Ishikawa (cell line): ENCODE measurements around the gene SCCPDH.

Experiments
- CEBPB ChIP-seq: IDR thresholded peaks from 2 replicates; pipeline ENCODE4 v1.6.1; 2012
- CREB1 ChIP-seq: IDR thresholded peaks from 2 replicates; pipeline ENCODE4 v1.6.1; 2012; ENCODE audit warnings: low read depth
- EGR1 ChIP-seq: IDR thresholded peaks from 2 replicates; pipeline ENCODE4 v1.6.1; 2012
- EP300 ChIP-seq: IDR thresholded peaks from 2 replicates; pipeline ENCODE4 v1.6.1; 2012; ENCODE audit warnings: borderline replicate concordance
- FOXM1 ChIP-seq: IDR thresholded peaks from 2 replicates; pipeline ENCODE4 v1.6.1; 2012; ENCODE audit warnings: low read depth, borderline replicate concordance
- NFIC ChIP-seq: IDR thresholded peaks from 2 replicates; pipeline ENCODE4 v1.6.1; 2012
- RAD21 ChIP-seq: IDR thresholded peaks from 2 replicates; pipeline ENCODE4 v1.6.1; 2012; ENCODE audit warnings: low read depth
- TAF1 ChIP-seq: IDR thresholded peaks from 2 replicates; pipeline ENCODE4 v1.6.1; 2012; ENCODE audit warnings: low read depth, mild to moderate bottlenecking
- TCF12 ChIP-seq: IDR thresholded peaks from 2 replicates; pipeline ENCODE4 v1.6.1; 2012; ENCODE audit warnings: low read depth
- TEAD4 ChIP-seq: IDR thresholded peaks from 2 replicates; pipeline ENCODE4 v1.6.1; 2012
- YY1 ChIP-seq: IDR thresholded peaks from 2 replicates; pipeline ENCODE4 v1.6.1; 2012; ENCODE audit warnings: low read depth
- ZBTB7A ChIP-seq: IDR thresholded peaks from 2 replicates; pipeline ENCODE4 v1.6.1; 2012; ENCODE audit warnings: low read depth
- TF ChIP-seq, protein P1 (sequence below): IDR thresholded peaks from 2 replicates; pipeline ENCODE4 v1.6.1; 2012
- TF ChIP-seq, protein P2 (sequence below): IDR thresholded peaks from 2 replicates; pipeline ENCODE4 v1.6.1; 2012; ENCODE audit warnings: low read depth, mild to moderate bottlenecking
- TF ChIP-seq, protein P3 (sequence below): IDR thresholded peaks from 2 replicates; pipeline ENCODE4 v1.6.1; 2012

Gene SCCPDH, protein sequence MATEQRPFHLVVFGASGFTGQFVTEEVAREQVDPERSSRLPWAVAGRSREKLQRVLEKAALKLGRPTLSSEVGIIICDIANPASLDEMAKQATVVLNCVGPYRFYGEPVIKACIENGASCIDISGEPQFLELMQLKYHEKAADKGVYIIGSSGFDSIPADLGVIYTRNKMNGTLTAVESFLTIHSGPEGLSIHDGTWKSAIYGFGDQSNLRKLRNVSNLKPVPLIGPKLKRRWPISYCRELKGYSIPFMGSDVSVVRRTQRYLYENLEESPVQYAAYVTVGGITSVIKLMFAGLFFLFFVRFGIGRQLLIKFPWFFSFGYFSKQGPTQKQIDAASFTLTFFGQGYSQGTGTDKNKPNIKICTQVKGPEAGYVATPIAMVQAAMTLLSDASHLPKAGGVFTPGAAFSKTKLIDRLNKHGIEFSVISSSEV

DNA sequence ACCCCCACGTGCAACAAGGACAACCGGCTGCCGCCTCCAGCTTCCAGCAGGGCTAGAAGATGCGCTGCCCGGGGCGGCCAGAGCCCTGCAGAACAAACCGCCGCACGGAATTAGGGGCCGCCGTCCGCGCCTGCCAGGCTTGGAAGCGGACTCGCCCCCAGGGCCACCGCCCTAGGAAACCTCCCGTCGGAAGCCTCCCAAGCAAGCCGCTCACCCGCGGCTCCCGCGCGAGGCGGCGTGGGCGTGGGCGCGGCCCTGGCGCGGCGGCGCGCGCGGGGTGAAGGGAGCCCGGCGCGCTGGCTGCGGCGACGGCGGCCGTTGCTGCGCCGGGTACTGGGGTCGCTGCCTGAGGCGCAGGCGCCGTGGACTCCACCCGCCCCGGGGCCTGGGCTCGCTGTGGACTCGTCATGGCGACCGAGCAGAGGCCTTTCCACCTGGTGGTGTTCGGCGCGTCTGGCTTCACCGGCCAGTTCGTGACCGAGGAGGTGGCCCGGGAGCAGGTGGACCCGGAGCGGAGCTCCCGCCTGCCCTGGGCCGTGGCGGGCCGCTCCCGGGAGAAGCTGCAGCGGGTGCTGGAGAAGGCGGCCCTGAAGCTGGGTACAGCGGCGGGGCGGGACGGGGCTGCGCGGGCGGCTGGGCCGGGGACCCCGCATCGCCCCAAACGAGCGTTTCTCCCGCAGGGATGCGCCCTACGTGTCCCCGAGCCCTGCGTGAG lies at the start of gene SCCPDH:
Gene SCCPDH (plus strand): TSS at position 394 of the 715 bp plus-strand sequence. CDS start 14 bp downstream, at position 408.
- TF ChIP-seq FOXM1 (no peak), ZBTB7A (peak; percentile 30; the same call in 1 of the 2 replicates), CREB1 (no peak), EP300 (no peak), TAF1 (peak; percentile 76), YY1 (peak; percentile 81), EGR1 (peak; percentile 67; the same call in 1 of the 2 replicates)
- TF ChIP-seq, protein P1, sequence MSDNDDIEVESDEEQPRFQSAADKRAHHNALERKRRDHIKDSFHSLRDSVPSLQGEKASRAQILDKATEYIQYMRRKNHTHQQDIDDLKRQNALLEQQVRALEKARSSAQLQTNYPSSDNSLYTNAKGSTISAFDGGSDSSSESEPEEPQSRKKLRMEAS: peak; percentile 64

DNA sequence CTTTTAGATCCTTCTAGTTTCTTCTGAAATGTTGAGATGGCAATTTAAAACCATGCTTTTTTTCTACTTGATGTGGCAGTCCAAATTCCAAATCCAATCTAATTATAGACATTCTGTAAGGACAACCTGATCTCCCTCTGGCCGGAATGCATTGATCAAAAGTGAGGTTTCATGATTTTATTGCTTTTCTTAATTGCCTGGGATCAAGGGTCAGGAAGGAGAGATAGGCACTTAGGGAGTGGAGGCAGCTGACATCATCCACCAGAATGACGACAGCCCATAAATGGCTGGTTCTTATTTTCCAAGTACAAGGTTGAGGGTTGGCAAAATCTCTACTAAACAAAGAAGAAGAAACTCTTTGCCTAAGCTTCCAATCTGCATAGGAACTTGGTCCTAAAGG lies 46.4 kb upstream of the SCCPDH start:
- TF ChIP-seq NFIC: no peak
- TF ChIP-seq, protein P2, sequence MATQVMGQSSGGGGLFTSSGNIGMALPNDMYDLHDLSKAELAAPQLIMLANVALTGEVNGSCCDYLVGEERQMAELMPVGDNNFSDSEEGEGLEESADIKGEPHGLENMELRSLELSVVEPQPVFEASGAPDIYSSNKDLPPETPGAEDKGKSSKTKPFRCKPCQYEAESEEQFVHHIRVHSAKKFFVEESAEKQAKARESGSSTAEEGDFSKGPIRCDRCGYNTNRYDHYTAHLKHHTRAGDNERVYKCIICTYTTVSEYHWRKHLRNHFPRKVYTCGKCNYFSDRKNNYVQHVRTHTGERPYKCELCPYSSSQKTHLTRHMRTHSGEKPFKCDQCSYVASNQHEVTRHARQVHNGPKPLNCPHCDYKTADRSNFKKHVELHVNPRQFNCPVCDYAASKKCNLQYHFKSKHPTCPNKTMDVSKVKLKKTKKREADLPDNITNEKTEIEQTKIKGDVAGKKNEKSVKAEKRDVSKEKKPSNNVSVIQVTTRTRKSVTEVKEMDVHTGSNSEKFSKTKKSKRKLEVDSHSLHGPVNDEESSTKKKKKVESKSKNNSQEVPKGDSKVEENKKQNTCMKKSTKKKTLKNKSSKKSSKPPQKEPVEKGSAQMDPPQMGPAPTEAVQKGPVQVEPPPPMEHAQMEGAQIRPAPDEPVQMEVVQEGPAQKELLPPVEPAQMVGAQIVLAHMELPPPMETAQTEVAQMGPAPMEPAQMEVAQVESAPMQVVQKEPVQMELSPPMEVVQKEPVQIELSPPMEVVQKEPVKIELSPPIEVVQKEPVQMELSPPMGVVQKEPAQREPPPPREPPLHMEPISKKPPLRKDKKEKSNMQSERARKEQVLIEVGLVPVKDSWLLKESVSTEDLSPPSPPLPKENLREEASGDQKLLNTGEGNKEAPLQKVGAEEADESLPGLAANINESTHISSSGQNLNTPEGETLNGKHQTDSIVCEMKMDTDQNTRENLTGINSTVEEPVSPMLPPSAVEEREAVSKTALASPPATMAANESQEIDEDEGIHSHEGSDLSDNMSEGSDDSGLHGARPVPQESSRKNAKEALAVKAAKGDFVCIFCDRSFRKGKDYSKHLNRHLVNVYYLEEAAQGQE: no peak
- no peak for TF ChIP-seq RAD21
- TF ChIP-seq EGR1: no peak
- TF ChIP-seq TAF1: no peak
- no peak for TF ChIP-seq EP300
- no peak for TF ChIP-seq ZBTB7A
- no peak for TF ChIP-seq YY1
- no peak for TF ChIP-seq TEAD4

DNA sequence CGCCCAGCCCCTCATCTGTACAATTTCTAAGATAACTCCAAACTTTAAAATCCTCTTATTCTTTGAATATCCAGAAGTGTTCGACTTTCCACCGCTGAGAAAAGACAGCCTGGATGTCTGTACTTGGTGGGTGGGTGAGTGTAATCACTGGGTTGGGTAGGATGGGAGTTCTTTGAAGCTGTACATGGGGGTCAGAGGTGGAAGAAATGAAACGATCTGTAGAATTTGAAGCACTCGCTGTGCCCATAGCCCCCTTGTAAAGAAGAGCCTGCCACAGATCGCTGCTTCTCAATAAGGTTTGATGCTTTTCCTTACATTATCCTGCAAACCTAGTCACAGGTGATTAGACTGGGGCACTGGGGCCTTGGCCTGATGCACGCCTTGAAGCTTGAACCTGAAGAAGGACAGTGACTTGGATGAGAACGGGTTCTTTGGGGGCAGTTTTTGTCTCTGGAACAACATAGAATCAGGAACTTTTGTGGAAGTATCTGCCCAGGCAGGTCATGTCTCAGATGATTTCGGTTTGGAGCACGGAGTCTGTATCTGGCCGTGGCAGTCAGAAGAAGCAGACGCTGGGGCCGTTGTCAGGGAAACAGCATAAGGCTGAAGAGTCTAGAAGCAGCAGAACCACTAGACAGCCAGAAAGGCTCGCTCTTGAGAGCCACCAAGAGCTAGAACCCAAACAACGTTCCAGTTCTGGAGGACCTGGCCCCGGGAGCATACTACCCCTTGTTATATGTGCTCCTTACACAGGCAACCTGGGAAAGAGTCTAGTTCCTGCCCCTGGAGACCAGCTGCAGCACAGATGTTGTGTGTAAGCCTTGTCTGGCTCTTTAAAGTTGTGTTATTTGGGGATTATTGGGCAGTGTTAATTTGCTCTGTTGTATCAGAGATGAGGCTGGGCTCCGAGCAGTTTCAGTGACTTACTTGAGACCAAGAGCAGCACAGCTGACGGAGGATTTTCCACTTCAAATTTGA lies 45.1 kb upstream of the SCCPDH start:
- no peak for TF ChIP-seq NFIC
- TF ChIP-seq, protein P2: no peak
- no peak for TF ChIP-seq EGR1
- no peak for TF ChIP-seq FOXM1

DNA sequence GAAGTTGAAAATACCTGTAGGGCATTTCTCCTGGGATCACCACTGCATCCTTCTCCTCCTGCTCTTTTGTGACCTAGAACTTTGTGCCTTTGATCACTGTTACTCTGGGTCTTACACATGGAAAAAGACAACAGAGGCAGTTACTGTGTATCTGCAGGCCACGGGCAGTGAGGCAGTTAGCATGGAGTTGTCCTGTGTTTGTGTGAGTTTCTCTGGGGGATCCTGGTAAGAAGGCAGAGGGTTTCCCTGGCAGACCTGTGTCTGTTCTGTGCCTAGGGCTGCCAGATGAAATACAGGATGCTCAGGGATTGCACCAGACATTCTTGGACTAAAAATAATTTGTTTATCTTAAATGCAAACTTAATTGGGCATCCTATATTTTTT lies 44.4 kb upstream of the SCCPDH start:
- TF ChIP-seq CREB1 (no peak), NFIC (no peak), YY1 (no peak), ZBTB7A (no peak), TAF1 (no peak), FOXM1 (no peak)
- TF ChIP-seq, protein P1: no peak

DNA sequence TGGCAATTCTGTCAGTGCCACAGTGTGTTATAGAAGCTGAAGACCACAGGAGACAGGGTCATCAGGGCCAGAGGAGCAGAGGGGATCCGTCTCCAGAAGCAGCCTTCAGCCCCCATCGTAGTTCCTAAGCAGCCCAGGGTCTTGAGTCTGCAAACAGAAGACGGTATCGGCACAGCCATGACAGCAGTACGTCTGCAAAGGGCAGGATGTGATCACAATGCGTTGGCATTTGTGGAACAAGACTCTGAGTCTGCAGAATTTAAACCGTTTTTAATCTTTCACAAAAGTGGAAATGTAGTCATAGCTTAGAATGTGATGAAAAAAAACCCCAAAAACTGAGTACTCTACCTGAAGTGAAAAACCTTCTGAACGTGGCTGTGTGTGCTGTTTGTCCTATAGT lies 44.0 kb upstream of the SCCPDH start:
- TF ChIP-seq EGR1: no peak
- TF ChIP-seq ZBTB7A: no peak
- no peak for TF ChIP-seq CEBPB
- no peak for TF ChIP-seq YY1
- TF ChIP-seq, protein P1: no peak
- TF ChIP-seq TCF12: no peak
- no peak for TF ChIP-seq EP300
- no peak for TF ChIP-seq CREB1
- no peak for TF ChIP-seq TAF1
- TF ChIP-seq TEAD4: no peak
- TF ChIP-seq, protein P2: no peak
- TF ChIP-seq, protein P3, sequence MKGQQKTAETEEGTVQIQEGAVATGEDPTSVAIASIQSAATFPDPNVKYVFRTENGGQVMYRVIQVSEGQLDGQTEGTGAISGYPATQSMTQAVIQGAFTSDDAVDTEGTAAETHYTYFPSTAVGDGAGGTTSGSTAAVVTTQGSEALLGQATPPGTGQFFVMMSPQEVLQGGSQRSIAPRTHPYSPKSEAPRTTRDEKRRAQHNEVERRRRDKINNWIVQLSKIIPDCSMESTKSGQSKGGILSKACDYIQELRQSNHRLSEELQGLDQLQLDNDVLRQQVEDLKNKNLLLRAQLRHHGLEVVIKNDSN: no peak
- no peak for TF ChIP-seq RAD21
- no peak for TF ChIP-seq NFIC
- no peak for TF ChIP-seq FOXM1
